Superior temporal gyrus (tissue), 1 donor: ENCODE measurements around the gene SIVA1.

ENCODE experiments used
- DNase-seq: peaks from one replicate; pipeline ENCODE4 v3.0.0-alpha.2; 2016; ENCODE audit errors: extremely low spot score

Gene SIVA1

DNA sequence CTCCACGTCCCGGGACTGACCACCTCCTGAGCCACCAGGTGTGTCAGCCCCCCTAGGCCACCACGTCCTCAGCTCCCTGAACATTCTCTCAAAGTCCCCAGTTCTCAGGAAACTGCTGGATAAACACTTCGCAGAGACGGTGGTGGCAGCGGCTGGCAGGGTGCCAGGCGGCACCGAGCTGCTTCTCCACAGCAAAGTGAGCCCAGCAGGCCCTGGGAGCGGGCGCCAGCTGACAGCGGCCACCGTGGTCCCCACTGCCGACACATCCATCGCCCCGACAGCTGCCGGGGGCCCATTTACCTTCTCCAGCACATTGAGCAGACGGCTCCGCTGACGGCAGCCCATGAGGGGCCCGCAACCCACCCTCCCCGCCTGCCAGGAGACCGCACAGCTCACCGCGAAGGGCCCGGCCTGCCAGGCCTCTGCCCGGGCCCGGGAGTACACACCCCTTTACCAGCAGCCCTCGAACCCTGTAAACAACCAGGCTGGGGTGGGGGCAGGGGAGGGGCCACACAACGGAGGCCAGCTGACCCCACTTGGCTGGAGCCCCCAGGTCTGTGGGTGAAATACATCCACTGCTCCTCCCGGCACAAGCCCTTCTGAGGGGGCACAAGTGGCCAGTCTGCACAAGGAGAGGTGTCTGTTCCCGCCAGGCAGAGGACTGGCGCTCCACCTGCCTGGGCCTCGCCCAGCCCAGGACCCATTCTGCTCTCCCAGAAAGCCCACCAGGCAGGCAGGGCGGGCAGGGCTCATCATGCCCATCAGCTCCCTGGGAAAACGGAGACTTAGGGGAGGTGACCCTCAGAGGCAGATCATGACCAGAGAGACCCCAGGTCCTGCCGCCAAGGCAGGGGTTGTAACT is 32.1 kb downstream of the SIVA1 start:
- no peak for DNase-seq

DNA sequence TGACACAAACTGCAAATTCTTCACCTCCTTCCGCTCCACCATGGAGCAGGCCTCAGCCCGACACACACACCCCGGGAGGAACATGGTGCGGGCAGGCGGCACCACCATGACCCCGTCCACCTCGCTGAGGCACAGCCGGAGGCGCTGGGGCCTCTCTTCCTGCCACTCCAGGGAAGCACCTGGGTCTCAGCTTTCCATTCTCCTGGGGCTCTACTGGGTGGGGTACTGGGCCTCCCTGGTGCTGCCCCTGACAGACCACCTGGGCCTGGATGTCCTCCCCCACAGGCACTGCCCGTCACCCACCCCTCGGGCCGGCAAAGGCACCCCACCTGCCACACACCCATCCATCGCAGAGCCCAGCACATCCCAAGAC is 32.7 kb downstream of the SIVA1 start:
- DNase-seq: no peak

DNA sequence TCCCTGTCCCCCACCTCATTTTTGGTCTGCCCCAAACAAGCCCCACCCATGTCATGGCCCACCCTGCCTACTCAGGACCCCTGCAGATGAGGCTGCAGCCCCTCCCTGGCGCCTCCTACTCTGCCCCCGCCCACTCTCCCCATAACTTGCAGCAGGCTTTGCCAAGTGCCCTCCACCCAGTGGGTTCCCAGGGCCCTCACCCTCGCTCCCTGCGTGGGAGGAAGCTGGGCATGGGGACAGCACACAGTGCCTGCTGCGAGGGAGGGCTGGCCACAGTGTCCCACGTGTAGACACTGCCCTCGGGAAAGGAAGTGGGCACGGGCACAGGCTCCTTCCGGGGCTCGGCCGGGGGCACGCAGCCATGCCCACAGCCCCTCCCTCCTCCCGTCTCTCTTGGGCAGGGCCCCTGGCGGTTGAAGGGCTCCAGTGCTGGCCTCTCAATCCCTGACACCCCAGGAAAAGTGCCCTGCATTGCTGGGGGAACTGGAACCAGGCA is 33.2 kb downstream of the SIVA1 start:
- DNase-seq: no peak

DNA sequence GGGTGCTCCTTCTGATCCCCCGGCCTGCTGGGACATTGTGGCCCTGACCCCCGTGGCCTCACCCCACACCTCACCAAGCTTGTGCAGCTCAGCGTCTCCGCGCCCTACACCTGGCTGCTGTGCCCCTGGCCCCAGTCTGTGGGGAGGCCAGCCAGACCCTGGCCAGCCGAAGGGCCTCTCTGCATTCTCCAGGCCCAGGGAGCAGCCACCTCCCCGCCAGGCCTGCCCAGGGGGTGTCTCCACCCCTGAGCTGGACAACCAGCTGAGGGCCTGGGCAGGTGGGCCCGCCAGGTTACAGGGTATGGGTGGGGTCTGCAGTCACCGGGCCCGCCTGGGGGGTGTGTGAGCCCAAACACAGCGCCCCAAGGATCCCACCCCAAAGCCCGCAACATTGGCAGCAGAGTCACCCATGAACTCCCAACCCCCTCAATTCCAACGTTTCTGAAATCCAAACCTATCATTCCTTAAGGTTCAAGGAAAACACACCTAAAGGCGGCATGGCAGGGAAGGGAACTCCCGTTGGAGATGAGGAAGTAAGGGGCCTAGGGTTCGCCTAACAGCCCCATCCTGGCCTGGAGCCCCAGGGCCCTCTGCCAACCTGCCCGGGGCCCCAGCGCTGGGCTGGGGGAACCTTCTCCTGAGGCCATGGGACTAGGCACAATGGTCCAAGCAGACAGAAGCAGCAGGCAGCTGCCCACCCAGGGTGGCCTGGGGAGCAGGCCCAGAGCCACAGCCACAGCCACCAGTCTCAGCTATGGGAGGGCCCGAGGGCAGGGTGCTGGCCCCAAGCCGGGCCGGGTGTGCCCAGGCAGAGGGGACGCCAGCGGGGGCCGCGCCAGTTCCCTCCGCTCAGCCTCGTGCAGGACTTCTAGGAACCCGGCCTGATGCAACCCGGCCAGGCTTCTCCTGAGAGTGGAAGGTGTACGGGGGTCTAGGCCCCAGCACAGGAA is 34.1 kb downstream of the SIVA1 start:
- DNase-seq: no peak

DNA sequence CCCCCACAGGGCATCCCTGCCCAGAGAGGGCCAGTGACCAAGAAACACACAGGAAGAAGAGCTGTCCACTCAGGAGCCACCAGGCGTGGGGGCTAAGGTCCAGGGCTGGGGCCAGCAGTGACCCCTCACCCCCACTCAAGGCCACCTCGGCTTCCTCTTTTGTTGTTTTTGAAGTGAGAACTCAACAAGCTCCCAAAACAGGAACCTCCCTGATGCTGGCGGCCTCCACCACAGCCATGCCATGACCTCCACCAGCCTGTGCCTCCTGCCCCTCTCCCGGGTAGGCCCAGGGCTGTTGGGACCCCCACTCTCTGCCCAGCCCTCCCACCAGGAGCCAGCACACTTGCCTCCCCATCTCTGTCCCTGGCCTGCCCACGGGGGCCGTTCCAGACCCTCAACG is 34.8 kb downstream of the SIVA1 start:
- no peak for DNase-seq

DNA sequence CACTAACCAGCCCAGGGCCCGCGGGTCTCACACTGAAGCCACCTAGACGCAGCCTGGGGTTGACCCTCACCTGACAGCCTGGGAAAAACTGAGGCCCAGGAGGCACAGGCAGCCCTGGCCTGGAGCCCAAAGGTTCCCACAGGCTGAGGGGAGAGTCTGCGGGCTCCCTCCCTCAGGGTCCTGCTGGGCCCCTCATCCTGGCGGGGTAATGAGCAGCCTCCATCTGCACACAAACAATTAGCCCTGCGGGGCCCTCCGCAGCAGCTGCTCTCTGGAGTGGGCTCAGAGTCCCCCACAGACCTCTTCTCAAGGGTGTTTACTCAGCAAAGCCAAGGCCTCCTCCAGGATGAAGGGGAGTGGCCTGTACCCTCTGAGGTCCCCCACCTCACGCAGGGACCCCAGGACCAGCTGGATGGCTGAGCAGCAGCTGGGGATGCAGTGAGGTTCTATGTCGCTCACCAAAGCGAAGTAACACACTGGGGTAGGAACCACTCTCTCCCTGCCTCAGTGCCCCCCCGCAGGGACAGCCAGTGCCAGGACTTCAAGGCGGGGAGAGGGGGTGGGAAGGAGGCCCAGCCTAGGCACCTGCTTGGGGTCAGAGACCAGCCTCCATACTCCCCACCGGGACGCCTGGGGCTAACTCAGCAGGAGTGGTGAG is 35.3 kb downstream of the SIVA1 start:
- DNase-seq: no peak

DNA sequence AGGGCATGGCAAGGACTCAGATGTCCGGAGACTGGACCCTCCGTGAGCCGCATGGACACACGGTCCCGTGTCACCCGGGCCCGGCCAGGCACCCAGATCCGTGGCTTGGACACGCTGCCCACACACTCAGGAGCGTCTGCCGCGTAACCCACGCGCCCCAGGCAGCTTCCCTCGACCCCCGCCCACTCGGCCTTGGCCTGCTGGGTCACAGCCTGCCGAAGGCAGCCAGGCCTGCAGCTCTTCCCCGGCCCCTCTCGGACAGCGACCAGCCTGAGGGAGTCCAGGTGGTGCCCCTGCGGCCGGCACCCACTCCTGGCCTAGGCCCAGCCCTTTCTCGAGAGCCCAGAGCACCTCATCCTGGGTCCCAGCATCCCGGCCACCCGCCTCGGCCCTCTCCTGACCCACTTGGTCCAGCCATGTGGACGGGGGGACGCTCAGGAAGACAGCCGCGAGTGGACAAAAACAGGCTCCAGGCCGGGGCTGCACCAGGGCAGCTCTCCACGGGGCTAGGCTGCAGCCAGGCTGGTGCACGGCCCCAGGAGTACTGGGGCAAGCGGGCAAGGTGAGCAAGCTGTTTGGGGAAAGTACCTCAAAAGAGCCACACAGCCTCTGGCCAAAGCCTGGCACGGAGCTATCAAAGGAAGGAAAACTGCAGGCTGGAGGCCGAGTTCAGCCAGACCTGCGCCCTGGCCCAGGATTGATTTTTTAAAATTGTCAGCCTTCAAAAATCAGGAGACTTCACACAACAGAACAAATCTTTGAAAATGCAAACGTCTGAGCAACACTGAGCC is 36.1 kb downstream of the SIVA1 start:
- DNase-seq: no peak

DNA sequence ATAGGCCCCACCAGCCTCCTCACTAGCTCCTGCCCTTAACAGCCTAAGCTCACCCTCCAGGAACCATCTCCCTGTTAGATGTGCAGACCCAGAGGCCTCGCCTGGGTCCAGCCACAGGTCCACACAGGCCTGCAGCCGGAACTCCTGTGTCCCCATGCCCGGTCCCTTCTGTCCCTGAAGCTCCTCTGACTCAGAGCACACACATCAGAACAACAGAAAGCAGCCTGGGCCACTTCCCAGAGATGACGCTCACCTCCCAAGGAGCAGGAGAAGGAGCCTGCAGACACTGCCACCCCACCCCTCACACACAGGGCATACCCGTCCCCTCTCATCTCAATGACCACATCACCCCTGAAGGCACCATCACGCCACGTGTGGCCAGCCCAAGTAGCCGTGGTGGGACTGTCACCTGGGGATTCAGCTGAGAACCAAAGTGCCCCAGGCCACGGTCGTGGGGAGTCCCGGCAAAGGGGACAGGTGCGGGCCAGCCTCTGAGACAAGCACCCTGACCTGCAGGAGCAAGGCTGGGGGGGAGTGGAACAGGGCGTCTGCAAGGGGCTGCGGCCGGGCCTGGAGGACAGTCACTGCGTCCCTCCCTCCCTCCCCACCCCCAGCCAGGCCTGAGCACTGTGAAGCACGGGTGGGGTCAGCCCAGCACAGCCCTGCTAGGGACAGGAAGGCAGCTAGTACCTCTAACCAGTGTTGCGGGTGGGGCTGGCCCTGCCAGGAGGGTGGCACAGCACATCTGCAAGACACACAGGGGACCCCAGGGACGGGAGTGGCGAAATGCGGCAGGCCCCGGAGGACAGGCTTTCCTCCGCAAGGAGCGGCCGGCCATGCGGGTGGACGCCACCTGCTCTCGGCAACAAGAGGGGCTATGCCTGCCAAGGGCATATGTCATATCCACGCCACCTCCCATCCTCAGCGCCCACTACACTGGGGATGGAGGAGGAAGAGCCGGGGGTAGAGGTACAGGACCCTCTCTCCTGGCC is 37.1 kb downstream of the SIVA1 start:
- DNase-seq: no peak

DNA sequence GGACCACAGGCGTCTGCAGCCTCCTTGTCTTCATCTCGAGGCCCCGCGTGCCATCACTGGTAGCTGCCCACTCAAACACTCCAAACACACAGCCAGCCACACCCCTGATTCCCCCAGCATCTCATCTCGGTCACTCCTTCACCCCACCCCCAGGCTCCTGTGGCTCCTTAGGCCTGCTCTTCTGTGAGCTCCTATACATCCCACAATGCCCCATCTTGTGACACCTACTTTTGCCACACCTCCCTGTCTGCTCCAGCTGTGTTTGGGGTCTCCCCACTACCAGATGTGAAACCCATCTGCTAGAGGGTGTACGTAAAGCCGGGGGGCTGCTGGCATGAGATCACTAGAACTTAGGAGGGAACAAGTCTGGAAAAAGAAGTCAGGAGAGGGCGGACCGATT is 38.5 kb downstream of the SIVA1 start:
- DNase-seq: no peak

DNA sequence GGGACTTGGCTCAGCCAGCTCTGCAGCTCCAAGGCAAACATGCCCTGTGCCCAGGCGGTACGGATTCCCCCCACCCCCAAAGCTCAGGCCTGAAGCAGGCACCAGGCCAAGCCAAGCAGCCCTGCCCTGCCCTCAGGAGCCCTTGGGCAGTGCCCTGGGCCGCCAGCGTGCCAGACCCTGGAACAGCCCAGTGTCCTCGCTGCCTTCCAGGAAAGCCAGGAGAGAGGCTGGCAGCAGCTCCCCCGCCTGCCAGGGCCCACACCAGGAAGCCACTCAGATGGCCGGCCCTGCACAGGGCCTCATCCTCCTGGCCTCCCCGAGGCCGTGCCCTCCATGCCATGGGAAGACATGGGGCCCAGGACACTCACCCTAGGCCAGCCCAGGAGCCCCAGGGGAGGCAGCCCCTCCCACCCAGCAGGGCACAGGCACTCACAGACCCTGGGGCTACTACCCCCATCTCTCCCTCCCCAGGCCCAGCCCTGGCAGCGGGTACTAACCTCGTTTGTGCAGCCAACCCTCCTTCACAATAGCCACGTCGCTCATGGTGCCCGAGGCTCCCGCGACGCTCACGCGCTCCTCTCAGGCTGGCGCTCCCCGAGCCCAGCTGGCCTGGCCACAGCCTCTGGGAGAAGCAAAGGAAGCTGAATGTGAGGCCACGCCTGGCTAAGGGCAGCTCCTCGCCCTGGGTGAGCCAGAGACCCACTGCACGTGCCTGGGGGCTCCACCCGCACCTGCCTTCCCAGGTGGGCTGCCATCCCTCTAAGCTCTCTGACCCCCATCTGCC is 39.3 kb downstream of the SIVA1 start:
- no peak for DNase-seq

DNA sequence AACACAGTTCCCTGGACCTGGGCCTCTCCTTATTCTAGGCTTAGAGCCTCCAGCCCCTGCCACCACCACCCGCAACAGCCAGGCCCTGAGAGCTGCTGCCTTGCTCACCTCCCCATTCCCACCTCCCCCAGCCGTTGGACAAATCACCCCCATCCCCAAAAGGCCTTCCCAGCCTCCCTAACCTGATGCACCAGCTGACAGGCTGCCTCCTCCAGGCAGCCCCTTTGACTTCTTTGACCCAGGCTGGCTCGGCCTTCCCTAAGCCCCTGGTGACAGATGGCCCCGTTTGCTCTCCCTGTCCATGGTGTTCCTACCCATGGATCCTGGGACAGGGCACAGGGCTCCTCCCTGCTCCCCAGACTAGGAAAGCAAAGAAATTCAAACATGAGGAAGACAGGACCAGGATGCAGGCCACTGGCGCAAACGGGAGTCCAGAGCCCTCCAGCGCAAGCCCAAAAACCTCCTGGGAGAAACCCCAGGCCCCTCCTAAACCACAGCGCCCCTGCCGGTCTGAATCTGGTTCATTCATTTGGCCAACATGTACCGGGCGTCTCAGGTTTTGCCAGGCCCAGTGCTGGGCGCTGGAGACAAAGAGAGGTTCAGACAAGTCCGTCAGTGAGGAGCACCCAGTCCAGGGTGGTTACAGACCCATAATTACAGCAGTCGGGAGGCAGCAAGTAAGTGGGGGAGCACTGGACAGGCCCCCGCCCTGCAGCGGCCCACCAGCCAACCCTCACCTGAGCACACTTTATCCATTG is 40.2 kb downstream of the SIVA1 start:
- DNase-seq: no peak

DNA sequence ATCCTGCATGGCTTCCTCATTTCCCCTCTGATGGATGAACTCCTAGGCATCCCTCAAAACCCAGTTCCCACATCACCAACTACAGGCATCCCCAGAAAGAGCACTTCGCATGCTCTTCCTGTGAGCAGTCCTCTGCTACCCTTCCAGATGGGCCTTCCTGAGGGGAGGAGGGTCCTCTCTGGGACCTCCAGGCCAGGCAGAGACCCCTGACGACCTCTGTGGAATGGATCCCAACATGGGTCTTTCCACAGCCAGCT is 40.7 kb downstream of the SIVA1 start:
- DNase-seq: no peak

DNA sequence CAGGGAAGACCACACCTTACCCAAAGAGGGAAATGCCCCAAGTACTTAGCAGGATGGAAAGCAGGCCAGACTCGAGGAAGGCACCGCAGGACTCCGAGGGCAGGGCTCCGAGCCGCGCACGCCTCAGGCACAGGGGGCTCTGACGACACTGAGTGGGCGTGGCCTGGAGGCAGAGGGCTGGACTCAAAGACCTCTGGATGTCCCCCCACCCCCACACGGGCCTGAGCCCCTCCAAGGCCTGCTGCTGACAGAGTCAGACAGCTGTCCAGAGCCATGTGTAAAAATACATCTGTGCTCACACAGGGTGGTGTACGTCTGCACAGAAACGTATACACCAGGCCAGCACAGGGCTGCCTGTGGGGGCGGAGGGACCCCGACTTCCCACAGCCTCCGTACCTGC is 41.2 kb downstream of the SIVA1 start:
- DNase-seq: no peak

DNA sequence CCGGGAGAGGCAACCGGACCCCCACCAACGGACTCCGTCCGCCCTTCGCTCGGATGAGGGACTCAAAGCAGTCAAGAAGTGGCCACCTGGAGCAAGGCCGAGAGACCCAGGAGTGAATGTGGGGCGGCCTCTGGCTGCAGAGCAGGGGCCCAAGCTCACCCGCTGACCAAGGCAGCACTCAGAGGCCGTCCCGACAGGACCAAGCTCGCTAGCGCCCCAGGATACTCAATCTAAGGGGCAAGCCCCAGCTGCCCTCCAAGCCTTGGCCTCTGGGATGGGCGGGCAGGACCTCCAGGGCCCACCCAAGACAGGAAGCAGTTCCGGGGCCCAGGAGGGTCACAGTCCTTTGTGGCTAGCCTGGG is 41.7 kb downstream of the SIVA1 start:
- no peak for DNase-seq

DNA sequence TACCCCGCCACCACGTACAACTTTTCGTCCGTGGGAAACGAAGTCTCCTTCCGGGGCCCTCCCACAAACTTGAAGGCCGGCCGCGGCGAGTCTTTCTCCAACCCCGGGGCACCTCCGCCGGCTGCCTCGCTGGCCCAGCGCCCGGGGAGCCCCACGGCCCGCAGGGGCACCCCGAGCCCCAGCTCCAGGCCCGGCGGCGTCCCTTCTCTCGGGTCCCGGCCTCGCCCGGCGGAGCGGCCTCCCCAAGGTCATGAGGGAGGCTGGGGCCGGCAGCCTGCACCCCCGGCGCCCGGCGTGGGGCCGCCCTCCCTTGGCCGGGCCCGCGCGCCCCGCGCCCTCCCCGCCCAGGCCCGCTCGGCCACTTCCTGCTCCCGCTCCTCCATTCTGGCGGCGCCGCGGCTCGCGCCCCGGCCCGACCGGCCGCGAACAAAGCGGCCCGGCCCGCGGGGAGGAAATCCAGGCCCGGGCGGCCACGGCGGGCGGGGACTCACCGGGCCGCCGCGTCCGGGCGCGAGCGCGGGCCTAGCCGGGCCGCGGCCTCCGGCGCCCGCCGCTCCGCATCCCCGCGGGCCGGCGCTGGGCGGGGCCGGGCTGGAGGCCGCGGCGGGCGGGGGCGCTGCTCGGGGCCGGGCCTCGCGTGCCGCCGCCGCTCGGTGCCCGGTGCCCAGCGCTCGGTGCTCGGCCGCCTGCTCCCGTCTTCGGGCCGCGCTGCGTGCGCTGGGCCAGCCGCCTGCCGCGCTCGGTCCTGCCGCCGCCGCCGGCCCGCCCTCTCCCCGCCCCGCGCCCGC is 42.2 kb downstream of the SIVA1 start, which contains the start of gene AKT1:
Gene AKT1 (minus strand): TSS at position 756 of the 788 bp plus-strand sequence. CDS start 3,105 bp downstream, outside the sequence.
- no peak for DNase-seq

DNA sequence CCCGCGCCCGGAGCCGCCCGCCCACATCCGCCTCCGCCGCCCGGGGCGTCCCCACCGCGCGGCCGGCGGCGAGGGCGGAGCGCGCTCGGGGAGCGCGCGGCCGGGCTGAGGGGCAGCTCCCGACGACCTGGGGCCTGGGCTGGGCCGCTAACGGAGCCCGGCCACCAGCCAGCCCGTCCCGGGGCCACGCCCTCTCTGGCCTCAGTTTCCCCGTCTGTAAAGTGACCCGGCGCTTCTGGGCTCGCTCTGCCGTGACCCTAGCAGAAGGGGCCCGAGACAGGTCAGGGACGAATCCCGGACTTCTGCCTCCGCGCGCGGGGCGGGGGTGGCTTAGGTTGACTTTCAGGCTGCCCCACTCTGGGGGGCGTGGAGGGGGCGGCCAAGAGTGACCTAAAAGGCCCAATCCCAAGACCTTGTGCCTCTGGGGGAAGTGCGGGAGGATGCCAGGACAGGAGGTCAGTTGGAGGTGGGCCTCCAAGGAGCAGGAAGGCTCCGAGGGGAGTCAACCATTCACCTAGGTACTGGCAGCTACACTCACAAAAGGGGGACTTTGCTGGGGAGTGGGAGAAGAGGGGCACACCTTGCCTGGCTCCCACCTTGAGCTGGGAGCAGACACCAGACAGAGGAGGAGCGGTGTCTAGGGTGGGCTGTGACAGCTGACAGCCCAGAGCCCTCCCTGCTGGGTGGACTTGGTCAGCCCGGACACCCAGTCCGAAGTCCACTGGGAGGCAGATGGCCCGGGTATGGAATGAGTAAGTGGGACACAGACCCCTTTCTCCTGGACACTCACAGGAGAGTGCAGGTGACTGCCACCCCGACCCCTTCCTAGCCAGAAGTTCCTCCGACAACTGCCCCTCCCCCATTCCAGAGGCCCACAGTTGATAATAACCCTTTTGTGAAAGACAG is 43.1 kb downstream of the SIVA1 start:
- DNase-seq: no peak

DNA sequence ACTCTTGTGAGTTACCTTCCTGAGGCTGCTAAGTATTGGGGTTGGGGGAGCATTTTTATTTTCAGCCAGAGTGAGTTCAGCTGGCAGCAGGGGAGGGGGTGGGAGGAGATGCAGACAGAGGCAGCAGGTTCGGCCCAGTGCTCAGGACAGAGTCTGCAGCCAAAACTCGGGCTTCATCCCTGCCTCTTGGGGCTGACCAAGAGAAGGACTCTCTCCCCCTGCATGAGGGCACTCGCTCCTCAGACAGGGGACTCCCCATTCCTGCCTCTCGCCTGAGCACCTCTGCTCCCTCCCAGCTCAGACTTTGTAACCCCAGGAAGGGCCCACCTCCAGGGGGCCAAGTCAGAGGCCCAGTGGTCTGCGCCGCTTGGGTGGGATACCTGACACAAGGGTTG is 43.7 kb downstream of the SIVA1 start:
- DNase-seq: no peak
